ENCODE data around the gene PLEKHM3. TPM values are rescaled to one million over a fixed set of nuclear protein-coding genes. Genes with fewer than 3 reads are reported as not detected.

PLEKHM3 gene
- total and polyA plus RNA-seq, 2 experiments from 2014 or later, result 6.7 to 8.0 TPM

DNA sequence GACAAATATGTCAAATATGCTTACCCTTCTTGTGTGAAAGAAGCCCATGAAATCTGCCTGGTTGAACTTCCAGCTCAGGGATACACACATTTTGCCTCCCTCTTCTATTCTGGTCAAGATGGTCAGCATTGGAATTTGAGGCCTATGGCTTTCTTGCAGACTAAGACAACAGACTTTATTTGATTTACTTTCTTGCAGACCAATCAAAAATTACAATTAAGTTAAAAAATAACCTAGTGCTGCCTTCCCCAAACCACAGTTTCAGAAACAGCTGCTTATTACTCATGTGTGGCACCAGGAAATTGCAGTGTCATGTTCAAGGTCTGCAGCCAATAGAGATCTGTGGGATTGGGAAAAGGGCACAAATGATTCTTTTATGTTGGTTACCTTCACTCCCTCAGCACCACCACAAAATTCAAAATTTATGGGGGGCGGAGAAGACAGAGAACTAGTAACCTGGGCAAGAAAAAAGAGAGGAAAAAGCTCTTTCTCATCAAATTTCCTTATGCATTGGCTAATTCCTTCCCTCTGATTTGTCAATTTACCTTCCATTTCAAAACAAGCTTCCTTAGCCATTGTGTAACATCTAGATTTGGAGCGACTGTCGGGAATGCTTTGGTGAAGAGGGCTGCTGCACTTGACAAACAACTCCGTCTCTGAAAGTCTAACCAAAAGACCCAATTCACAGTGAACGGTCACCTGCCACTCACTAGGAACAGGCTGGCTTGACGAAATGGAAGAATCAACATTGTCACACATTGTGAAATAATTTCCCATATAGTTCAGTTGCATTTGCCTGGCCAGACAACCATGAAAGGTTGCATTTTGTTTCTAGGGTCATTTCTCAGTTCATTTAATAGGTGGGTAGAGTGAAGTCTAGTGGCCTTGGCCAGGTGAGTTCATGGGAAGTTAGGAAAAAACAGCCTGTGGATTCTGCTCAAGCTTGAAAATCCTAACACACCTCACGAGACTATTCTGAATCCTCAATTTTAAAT lies 155.2 kb downstream of the PLEKHM3 start:
- Histone ChIP-seq H3K27ac (no peak overlapping the region), H3K4me1 (ENCODE audit: low read depth) (no peaks in the 10 kb centered on the region), H3K9me3 (ENCODE audit: low read depth) (no peaks in the 10 kb centered on the region), H3K27me3 (no peaks in the 10 kb centered on the region), H3K36me3 (no peaks in the 10 kb centered on the region), H3K4me3 (no peak overlapping the region)
- DNase-seq (ENCODE audit: low read depth in 1 of 2, low spot score in 1 of 2), result peak in 1 of 2 donors; percentile 63
- TF ChIP-seq CTCF (IDR thresholded peaks at IDR 0.05; ENCODE audit: low read depth, low read length), result no peak

GRCh38 chr2:207868855-207869596 lies 156.3 kb downstream of the PLEKHM3 start:
- H3K36me3 ChIP-seq, result no peaks in the 10 kb centered on the region
- no peaks in the 10 kb centered on the region for H3K4me1 ChIP-seq (ENCODE audit: low read depth)
- no peak overlapping the region for H3K4me3 ChIP-seq
- H3K27ac ChIP-seq, result no peak overlapping the region
- H3K27me3 ChIP-seq, result no peaks in the 10 kb centered on the region
- H3K9me3 ChIP-seq (ENCODE audit: low read depth), result no peaks in the 10 kb centered on the region
- no peak for DNase-seq (ENCODE audit: low read depth in 1 of 2, low spot score in 1 of 2)
- TF ChIP-seq CTCF (IDR thresholded peaks at IDR 0.05; ENCODE audit: low read depth, low read length), result no peak

- no peaks in the 10 kb centered on the region for H3K4me1 ChIP-seq (ENCODE audit: low read depth)
- H3K9me3 ChIP-seq (ENCODE audit: low read depth), result no peaks in the 10 kb centered on the region
- no peak overlapping the region for H3K27ac ChIP-seq
- no peak overlapping the region for H3K4me3 ChIP-seq
- H3K27me3 ChIP-seq, result no peaks in the 10 kb centered on the region
- DNase-seq (ENCODE audit: low read depth in 1 of 2, low spot score in 1 of 2), result no peak
- H3K36me3 ChIP-seq, result no peaks in the 10 kb centered on the region
- TF ChIP-seq CTCF (IDR thresholded peaks at IDR 0.05; ENCODE audit: low read depth, low read length), result no peak
Observed at GRCh38 chr2:207867905-207868304, 157.4 kb downstream of the PLEKHM3 start.

DNA sequence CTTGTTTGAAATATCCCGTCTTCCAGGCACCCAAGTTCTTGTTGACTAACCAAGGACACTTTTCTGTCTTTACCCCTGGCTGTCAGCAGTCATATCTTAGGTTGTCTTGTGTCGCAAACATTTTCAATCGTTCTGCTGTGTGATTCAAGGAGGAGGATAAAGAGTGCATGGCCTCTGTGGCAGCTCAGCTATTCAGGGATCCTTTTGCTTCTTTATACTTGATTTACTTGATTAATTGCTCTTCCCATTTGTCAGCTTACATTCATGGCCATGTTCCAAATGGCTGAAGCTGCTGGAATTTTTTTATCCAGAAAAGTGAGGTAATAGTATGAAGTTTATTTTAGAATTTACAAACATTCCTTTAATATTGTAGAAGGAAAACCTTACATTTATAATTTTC lies 158.3 kb downstream of the PLEKHM3 start:
- no peak overlapping the region for H3K27ac ChIP-seq
- H3K4me3 ChIP-seq, result no peak overlapping the region
- H3K36me3 ChIP-seq, result no peaks in the 10 kb centered on the region
- H3K27me3 ChIP-seq, result no peaks in the 10 kb centered on the region
- no peak for DNase-seq (ENCODE audit: low read depth in 1 of 2, low spot score in 1 of 2)
- TF ChIP-seq CTCF (IDR thresholded peaks at IDR 0.05; ENCODE audit: low read depth, low read length), result no peak
- no peaks in the 10 kb centered on the region for H3K9me3 ChIP-seq (ENCODE audit: low read depth)
- H3K4me1 ChIP-seq (ENCODE audit: low read depth), result no peaks in the 10 kb centered on the region

DNA sequence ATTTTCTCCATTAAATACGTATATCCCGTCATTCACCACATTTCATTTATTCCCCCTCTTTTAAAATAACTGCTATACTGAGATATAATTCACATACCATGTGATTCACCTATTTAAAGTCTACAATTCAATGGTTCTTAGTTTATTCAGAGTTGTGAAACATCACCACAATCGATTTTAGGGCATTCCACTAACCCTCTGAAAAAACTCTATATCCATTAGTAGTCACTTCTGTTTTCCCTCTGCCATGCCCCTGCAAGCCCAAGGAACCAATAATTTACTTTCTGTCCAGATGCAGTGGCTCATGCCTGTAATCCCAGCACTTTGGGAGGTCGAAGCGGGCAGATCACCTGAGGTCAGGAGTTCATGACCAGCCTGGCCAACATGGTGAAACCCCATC lies 160.1 kb downstream of the PLEKHM3 start:
- H3K4me3 ChIP-seq, result no peak overlapping the region
- H3K27me3 ChIP-seq, result no peaks in the 10 kb centered on the region
- H3K27ac ChIP-seq, result no peak overlapping the region
- H3K36me3 ChIP-seq, result no peaks in the 10 kb centered on the region
- no peaks in the 10 kb centered on the region for H3K4me1 ChIP-seq (ENCODE audit: low read depth)
- no peak for DNase-seq (ENCODE audit: low read depth in 1 of 2, low spot score in 1 of 2)
- H3K9me3 ChIP-seq (ENCODE audit: low read depth), result no peaks in the 10 kb centered on the region
- no peak for TF ChIP-seq CTCF (IDR thresholded peaks at IDR 0.05; ENCODE audit: low read depth, low read length)
